ENCODE measurements around the gene HIRIP3.
A peak's percentile ranks its signal among the peaks of the same experiment; 100 is the strongest.

The HIRIP3 gene

DNA sequence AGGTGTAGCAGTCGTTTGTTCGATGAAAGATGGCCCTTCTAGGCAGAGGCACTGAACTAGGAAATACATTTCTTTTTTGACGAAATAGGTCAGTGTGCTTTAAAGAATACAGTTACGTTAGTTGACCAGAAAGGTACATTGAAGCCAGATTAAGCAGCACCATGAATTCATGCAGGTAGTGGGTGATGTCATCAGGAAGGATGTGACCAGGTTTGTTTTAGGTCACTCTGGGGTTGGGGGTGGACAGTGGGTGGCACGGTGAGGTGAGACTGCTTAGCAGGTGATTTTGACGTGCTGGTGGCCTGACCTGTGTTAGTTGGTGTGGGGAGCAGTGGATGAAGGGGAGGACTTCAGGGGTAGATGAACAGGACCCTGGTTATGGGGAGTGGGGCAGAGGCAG lies 4.2 kb upstream of the HIRIP3 start:
- DNase-seq (ENCODE audit: low read depth in 2 of 2): no peak

DNA sequence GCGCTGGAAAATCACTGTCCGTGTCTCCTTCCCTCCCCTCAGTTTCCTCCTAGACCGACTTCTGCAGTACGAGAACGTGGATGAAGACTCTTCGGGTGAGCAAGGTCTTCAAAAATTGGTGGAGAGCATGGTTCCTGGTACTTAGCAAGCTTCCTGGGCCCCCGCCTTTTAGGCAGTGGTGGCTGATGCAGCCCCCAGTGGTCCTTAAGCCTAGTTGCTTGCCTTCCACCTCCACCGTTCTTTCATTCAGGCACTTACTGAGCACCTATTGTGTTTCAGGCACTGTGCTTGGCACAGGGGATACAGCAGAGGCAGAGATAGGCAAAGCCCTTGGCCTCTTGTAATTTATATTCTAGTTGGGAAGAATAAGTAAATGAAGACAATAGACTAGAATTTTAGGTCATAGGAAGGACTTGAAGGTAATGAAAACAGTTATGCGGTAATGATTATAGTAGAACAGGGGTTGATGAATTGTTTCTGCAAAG lies 1.4 kb upstream of the HIRIP3 start:
- DNase-seq (ENCODE audit: low read depth in 2 of 2): no peak

DNA sequence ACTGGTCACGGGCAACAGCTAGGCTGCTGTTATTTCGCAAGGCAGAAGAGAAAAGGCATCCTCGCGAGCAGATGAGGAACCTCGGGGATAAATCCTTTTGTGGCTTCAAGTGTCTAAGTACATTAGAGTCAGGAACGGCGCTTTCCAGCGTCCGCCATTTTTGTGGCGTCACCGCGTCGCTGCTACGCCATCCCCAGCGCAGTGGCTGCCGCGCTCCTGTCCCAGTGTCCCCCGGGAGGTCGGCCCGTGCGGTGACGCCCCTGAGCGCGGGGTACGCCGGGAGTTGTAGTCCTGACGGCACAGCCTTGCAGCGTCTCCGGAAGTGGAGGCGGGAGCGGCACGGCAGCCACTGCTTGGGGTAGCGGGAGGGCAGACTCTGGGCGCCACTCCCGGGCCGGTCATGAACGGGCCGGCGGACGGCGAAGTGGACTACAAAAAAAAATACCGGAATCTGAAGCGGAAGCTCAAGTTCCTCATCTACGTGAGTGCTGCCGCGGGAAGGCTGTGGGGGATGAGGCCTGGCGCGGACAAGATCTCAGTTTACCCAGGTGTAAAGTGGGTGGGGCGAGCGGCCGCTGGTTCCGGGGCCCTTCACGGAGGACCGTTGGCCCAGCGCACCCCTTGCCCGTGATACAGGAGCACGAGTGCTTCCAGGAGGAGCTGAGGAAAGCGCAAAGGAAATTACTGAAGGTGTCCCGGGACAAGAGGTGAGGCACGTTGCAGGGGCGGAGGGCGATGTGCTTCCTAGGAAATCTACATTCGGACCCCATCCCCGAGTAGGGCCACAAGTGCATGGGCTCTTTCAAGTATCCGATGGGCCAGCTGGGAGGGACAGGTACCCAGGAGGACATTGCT lies 721 bp upstream of the HIRIP3 start, which contains the start of gene INO80E:
INO80E (plus strand) TSS at position 331 of the 855 bp plus-strand sequence; CDS start at position 401, 70 bp downstream.
- DNase-seq (ENCODE audit: low read depth in 2 of 2): peak; percentile 99

DNA sequence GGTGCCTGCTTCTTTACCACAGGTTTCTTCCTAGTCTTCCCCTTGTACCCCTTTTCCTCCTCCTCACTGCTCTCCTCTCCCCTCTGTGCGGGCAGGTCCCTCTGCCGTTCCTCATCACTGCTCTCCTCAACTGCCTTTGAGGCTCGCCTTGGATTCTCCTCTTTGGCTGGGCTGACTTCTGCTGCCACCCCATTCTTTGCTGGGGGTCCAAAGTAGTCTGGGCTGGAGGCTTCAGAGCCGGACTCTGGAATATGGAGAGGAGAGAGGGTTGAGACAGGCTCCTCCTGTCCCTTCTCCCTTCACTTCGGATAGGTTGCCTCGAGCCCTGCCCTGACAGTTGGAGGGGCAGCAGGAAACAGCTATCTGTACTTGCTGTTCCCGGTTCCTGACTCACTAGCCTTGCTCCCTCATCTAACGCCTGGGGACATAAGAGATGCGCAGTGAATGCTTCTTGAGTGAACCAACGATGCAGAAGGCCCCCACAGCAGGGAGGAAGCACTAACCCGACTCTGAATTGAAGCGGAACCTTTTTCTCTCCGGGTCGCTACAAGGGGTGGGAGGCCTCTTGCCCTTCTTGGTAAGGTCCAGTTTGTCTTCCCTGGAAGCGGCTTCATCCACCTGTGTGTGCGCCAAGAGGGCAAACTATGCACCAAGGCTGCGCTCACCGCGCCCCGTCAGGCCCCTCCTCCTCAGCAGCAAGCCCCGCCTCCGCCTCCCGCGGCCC lies 655 bp downstream of the HIRIP3 start:
- DNase-seq (ENCODE audit: low read depth in 2 of 2): peak; percentile 49 to 66

DNA sequence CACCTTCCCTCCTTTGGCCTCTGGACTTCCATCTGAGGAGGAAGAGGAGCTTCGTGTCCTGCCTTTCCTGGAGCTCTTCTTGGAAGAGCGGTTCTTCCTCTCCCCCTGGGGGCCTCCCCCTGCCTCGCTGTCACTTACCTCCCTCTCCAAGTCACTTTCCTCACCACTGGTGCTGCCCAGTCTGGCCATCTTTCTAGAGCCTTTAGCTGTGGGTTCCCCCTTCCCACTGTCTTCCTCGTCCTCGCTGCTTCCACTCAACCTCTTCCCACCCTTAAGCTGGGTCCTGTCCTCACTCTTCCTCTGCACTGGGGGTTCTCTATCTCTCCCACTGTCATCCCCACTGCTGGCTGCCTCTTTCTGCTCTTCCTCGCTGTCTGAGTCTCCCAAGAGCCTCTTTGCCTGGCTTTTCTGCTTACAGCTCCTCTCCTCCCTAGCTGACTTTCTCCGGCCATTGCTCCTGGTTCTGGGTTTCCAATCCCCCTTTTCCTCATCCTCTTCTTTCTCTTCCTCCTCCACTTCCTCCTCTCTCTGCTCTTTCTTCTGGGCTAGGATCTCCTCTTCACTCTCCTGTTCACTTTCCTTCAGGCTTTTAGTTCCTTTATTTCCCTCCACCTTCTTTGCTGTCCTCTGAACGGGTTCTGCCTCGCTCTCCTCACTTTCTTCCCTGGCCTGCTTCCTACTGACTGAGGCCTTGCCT lies 1.4 kb downstream of the HIRIP3 start:
- DNase-seq (ENCODE audit: low read depth in 2 of 2): no peak

DNA sequence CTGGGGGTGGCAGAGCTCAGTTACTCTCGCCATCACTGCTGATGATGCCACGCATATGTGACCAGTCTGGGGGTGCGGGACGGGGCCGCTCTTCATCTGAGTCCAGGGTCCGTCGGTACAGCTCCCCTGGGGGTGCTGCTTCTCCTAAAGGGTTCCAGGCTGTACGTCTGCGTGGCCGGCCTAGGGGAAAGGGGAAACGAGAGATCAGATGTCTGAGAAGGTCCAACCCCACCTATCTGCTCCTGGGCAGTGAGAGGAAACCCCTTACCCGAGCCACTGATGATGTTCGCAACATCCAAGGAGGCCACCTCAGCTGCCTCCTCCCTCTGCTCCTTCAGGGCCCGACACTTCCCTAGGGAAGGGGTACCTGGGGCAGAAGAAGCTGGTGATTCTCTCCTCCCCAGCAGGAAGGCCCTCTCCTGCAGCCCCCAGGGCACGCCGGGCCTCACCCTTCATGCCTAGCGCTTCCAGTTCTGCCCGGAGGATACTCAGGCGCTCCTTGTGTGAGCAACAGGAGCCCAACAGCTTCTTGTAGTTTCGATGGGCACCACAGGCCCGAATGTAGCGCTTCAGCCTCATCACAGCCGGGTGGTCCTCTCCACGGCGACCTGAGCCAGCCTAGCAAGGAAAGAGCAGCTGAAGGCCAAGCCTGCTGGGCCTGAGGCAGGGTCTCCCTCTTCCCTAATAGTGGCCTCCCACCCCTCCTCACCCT lies 2.1 kb downstream of the HIRIP3 start:
- DNase-seq (ENCODE audit: low read depth in 2 of 2): no peak

DNA sequence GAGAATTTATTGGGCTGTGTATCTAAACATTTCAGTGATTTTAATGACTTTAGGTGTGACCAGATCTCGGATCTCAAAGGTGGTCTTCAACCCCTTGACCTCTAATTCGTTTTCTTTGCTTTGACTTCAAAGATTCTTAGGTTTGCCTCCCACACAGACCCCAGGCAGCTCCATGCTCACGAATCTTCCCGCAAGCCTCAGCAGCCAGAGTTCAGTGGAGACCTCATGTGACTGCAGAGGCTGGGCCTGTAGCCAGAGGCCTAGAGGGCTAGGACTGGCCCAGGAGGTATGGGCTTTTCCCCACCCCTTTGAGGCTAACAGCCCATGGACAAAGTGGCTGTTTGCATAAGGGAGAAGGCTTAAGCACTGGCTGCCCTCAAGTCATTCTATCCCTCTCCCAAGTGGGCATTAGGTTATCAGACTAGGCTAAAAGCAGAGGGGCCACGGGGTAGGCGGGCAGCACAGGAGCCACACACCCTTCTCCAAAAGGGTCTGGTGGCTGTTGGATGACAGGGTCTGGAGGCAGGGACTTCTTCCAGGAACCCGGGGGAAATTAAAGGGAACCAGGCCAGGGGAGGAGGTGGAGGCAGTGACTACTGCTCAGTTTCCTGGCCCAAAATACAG lies 3.0 kb downstream of the HIRIP3 start:
- no peak for DNase-seq (ENCODE audit: low read depth in 2 of 2)

DNA sequence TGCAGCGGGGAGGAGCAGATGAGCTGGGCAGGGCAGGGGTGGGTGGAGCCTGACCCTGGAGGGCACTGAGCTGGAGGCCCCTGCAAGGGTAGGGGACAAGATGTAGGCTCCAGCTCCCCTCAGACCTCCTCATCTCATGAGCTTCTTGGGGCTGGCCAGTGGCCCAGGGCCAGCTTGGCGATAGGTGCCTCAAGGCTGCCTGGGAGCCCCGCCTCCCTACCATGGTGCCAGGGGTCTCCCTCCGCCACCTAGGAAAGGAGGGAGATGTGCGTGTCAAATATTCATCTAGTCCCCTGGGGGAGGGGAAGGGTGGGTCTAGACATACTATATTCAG lies 3.9 kb downstream of the HIRIP3 start:
- DNase-seq (ENCODE audit: low read depth in 2 of 2): no peak

DNA sequence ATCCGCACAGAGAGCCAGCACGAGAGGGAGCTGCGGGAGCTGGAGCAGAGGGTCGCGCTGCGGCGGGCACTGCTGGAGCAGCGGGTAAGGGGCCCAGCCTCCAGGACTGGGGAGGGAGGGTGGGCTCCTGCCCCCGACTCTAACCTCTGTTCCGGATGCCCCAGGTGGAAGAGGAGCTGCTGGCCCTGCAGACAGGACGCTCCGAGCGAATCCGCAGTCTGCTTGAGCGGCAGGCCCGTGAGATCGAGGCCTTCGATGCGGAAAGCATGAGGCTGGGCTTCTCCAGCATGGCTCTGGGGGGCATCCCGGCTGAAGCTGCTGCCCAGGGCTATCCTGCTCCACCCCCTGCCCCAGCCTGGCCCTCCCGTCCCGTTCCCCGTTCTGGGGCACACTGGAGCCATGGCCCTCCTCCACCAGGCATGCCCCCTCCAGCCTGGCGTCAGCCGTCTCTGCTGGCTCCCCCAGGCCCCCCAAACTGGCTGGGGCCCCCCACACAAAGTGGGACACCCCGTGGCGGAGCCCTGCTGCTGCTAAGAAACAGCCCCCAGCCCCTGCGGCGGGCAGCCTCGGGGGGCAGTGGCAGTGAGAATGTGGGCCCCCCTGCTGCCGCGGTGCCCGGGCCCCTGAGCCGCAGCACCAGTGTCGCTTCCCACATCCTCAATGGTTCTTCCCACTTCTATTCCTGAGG lies 4.4 kb downstream of the HIRIP3 start:
- DNase-seq (ENCODE audit: low read depth in 2 of 2): no peak

DNA sequence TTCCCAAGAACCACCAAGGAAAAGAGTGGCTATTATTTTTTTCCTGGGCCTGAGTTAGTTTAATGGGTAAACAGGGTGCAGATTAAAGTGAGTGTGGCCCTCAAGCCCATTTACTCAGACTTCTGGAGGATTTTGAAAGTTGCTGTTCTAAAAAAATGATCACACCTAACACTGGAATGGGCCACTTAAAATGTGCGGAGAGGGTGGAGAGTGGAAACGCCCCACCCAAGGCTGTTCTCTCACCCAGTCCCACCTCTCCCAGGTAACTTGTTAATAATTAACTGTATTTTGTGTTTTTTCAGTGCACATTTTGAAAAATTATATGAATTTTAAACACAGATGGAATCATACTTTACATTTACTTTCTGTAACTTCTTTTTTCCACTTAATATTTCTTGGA lies 5.4 kb downstream of the HIRIP3 start:
- DNase-seq (ENCODE audit: low read depth in 2 of 2): no peak

DNA sequence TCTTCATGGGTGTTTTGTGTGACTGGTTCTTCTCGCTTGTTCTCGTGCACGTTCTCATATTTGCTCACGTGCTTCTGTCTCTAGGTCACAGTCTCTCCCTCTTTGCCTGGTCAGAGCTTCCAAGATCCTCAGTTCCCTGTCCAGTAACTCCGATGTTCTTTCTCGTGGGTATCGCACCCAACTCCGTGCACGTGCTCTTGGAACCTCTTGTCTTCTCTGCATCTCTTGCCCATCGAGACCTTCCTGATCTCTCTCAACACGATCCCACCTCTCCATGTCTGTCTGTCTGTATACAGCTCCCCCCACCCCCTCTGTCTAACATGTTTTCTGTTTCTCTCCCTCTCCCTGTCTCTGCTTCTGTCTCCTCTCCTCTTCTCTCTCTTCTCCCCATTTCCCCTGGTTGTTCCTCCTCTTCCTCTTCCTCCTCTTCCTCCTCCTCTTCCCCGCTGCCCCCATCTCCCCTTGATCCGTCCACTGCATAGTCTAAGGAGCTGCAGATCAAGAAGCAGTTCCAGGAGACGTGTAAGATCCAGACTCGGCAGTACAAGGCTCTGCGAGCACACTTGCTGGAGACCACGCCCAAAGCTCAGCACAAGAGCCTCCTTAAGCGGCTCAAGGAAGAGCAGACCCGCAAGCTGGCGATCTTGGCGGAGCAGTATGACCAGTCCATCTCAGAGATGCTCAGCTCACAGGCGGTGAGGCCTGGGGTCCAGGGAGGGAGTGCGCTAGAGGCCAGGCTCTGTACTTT lies 6.1 kb downstream of the HIRIP3 start:
- DNase-seq (ENCODE audit: low read depth in 2 of 2): no peak

DNA sequence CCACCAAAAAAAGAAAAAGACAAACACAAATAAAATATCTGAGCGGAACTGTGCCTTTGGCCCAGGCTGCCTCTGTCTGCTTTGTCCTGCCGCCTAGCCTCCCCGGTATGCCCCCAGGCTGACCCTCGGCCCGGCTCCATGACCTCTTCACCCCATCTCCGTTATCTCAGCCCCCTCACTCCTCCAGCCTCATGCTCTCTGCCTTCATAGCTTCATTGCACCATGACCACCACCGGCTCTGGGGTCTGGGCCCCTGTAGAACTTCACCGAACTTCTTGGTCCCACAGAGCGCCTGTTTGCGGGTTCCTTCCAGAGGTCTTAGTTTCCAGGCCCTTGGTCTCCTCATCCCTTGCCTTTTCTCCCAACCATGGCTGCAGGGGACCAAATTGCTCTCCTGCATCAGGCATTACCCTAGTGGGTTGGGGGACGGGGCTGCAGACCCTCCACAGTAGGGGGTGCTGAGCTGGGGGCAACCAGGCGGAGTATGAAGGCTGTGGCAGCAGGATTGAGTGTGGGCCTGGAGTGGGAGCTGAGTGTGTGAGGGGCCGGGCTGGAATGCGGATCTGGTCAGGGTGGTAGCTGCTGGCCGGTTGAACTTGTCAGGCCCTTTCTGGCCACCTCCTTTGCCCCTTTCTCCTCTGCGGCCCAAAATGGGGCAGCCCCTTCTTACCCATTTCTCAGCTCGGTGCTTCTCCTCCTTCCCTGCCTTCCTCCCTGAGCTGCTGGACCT lies 6.9 kb downstream of the HIRIP3 start:
- no peak for DNase-seq (ENCODE audit: low read depth in 2 of 2)

DNA sequence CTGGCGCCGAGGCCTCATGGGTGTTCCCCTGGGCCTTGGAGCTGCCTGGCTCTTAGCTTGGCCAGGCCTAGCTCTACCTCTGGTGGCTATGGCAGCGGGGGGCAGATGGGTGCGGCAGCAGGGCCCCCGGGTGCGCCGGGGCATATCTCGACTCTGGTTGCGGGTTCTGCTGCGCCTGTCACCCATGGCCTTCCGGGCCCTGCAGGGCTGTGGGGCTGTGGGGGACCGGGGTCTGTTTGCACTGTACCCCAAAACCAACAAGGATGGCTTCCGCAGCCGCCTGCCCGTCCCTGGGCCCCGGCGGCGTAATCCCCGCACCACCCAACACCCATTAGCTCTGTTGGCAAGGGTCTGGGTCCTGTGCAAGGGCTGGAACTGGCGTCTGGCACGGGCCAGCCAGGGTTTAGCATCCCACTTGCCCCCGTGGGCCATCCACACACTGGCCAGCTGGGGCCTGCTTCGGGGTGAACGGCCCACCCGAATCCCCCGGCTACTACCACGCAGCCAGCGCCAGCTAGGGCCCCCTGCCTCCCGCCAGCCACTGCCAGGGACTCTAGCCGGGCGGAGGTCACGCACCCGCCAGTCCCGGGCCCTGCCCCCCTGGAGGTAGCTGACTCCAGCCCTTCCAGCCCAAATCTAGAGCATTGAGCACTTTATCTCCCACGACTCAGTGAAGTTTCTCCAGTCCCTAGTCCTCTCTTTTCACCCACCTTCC lies 7.9 kb downstream of the HIRIP3 start:
- DNase-seq (ENCODE audit: low read depth in 2 of 2): no peak

DNA sequence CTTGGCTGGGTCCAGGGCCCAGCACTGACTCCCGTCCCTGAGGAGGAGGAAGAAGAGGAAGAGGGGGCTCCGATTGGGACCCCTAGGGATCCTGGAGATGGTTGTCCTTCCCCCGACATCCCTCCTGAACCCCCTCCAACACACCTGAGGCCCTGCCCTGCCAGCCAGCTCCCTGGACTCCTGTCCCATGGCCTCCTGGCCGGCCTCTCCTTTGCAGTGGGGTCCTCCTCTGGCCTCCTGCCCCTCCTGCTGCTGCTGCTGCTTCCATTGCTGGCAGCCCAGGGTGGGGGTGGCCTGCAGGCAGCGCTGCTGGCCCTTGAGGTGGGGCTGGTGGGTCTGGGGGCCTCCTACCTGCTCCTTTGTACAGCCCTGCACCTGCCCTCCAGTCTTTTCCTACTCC lies 8.5 kb downstream of the HIRIP3 start:
- no peak for DNase-seq (ENCODE audit: low read depth in 2 of 2)

DNA sequence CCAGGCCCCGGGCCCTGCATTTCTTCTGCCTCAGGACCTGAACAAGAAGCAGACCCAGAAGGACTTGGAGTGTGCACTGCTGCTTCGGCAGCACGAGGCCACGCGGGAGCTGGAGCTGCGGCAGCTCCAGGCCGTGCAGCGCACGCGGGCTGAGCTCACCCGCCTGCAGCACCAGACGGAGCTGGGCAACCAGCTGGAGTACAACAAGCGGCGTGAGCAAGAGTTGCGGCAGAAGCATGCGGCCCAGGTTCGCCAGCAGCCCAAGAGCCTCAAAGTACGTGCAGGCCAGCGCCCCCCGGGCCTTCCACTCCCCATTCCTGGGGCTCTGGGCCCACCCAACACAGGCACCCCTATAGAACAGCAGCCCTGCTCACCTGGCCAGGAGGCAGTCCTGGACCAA lies 9.2 kb downstream of the HIRIP3 start:
- no peak for DNase-seq (ENCODE audit: low read depth in 2 of 2)

DNA sequence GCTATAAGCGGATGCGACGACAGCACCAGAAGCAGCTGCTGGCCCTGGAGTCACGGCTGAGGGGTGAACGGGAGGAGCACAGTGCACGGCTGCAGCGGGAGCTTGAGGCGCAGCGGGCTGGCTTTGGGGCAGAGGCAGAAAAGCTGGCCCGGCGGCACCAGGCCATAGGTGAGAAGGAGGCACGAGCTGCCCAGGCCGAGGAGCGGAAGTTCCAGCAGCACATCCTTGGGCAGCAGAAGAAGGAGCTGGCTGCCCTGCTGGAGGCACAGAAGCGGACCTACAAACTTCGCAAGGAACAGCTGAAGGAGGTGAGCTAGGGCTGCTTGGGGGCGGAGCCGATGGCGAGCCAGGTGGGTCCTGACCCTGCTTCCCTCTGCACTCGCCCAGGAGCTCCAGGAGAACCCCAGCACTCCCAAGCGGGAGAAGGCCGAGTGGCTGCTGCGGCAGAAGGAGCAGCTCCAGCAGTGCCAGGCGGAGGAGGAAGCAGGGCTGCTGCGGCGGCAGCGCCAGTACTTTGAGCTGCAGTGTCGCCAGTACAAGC lies 10.1 kb downstream of the HIRIP3 start:
- no peak for DNase-seq (ENCODE audit: low read depth in 2 of 2)

DNA sequence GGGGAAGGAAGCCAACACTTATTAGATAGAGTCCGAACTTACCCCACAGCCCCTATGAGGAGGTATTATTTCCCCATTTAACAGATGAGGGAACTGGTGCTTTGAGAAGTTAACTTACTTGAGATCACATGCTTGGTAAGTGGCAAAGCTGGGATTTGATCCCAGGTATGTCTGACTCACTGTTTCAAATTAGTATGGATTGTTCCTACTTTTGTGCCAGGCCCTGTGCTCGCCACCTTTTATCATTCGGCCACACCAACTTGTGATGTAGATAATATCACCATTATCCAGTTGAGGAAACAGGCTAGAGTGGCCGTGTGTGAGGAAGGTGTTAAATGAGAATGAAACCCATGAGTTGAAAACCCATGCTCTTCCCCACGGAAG lies 10.7 kb downstream of the HIRIP3 start:
- no peak for DNase-seq (ENCODE audit: low read depth in 2 of 2)

DNA sequence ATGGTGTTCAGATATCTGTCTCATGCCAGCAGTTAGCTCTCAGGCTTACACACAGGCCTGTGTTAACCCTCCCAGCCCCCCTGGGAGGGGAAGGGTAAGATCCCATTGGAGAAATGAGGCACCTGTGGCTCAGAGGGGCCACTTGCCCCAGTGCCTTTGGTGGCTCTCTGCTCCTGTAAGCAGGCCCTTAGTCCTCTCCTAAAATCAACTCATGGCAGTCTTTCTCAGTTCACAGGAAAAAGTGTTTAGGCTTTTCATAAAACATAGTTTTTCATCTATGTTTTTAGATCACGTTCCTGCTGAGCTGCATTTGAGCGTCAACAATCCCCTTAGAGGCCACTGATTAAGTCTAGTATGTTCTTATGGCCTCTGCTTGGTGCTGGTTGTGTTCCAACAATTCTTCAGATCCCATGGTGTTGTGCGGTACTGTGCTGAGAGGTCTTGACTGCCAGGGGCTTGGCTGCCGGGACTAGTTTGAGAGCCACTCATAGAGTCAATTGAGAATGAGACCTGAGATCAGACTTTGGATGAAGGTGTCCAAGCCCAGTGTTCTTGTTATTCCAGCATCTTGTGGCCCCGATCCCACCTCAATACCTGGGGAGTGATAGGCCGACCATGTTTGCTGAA lies 11.2 kb downstream of the HIRIP3 start:
- no peak for DNase-seq (ENCODE audit: low read depth in 2 of 2)

All from stimulated activated CD8-positive, alpha-beta memory T cell treated with anti-CD3 and anti-CD28 coated beads, Interleukin-2, amount 100 ng/mL, for 48 hours (primary cell).